Uterus (tissue), 4 donors: ENCODE measurements around the gene FLOT1. TPM values are rescaled to one million over a fixed set of nuclear protein-coding genes. Genes with fewer than 3 reads are reported as not detected.
"Not testable (repeated sequence)": the region's sequence is repeated elsewhere in the genome, so short reads cannot be mapped to it uniquely, and the experiment has no call there.

Experiments
- DNase-seq, 2 donors: peaks; one replicate each; pipeline ENCODE4 v3.0.0-alpha.2; 2019 to 2020
- H3K27ac ChIP-seq, 2 donors: fragments of 200-600 bp; sonication (generic); 1 replicate in 1 of 2; 2 replicates in 1 of 2; pipeline ENCODE4 v1.5.1; 2016 to 2018
- H3K27me3 ChIP-seq, 2 donors: fragments of 200-600 bp; sonication (generic); one replicate each; pipeline ENCODE4 v1.5.1; 2018 to 2019; ENCODE audit warnings: control low read depth in 1 of 2
- H3K36me3 ChIP-seq, 2 donors: fragments of 200-600 bp; sonication (generic); one replicate each; pipeline ENCODE4 v1.5.1; 2019; ENCODE audit warnings: control low read depth in 1 of 2
- H3K4me1 ChIP-seq, 2 donors: fragments of 200-600 bp; sonication (generic); one replicate each; pipeline ENCODE4 v1.5.1; 2018 to 2019; ENCODE audit warnings: control low read depth in 1 of 2
- H3K4me3 ChIP-seq, 2 donors: fragments of 200-600 bp; sonication (generic); 1 replicate in 1 of 2; 2 replicates in 1 of 2; pipeline ENCODE4 v1.5.1; 2018 to 2019; ENCODE audit warnings: mild to moderate bottlenecking in 1 of 2
- H3K9me3 ChIP-seq, 2 donors: fragments of 200-600 bp; sonication (generic); one replicate each; pipeline ENCODE4 v1.5.1; 2019; ENCODE audit warnings: control low read depth in 1 of 2
- CTCF ChIP-seq, 4 experiments: fragments of 200-600 bp in 2 of 4; fragments of 450-650 bp in 2 of 4; sonication (generic) in 2 of 4; IDR thresholded peaks; one replicate each; pipeline ENCODE4 v1.5.1; 2016 to 2019; ENCODE audit warnings: antibody characterized with exemption in 4 of 4, mild to moderate bottlenecking in 2 of 4, moderate library complexity in 1 of 4
- POLR2A ChIP-seq, 2 donors: fragments of 450-650 bp; IDR thresholded peaks; one replicate each; pipeline ENCODE4 v1.6.1; 2016; ENCODE audit warnings: antibody characterized with exemption in 2 of 2, mild to moderate bottlenecking in 1 of 2, moderate library complexity in 1 of 2
- intact Hi-C: fragments of 100-400 bp; cut with DNase I; formaldehyde crosslinking; loops from one replicate; pipeline ENCODE4 v1.15.1; 2023; ENCODE audit warnings: low total_unique reads
- total RNA-seq, 4 donors: library from RNA; depleted of rRNA in 3 of 4; stranded (reverse); fragments of >200 nt in 3 of 4; gene quantifications; one replicate each; pipeline versions ENCODE4 v1.1.0 to v1.2.4, GENCODE V29; 2014 to 2023
- donor health status: DM: yes; HTN: yes; CAD: no.

FLOT1 gene
- total RNA-seq, 4 donors from 2014 or later: 47.1 to 155 (median 64.6) TPM

- TF ChIP-seq CTCF (IDR thresholded peaks at IDR 0.05) (no peak), POLR2A (IDR thresholded peaks at IDR 0.05) (no peak)
- DNase-seq: no peak
- H3K27me3 ChIP-seq: no peaks in the 10 kb centered on the region
- intact Hi-C loops: no loop called here
- H3K9me3 ChIP-seq: no peaks in the 10 kb centered on the region
- no peak overlapping the region for H3K4me3 ChIP-seq
- H3K36me3 ChIP-seq: no peaks in the 10 kb centered on the region
- H3K27ac ChIP-seq: no peak overlapping the region
- no peaks in the 10 kb centered on the region for H3K4me1 ChIP-seq
Measured at GRCh38 chr6:30763155-30763617, 20.7 kb upstream of the FLOT1 start.

- no peak for DNase-seq
- Histone ChIP-seq H3K4me3 (no peak overlapping the region), H3K9me3 (no peaks in the 10 kb centered on the region), H3K27me3 (no peaks in the 10 kb centered on the region), H3K4me1 (no peaks in the 10 kb centered on the region), H3K27ac (no peak overlapping the region), H3K36me3 (no peaks in the 10 kb centered on the region)
- TF ChIP-seq CTCF (IDR thresholded peaks at IDR 0.05) (no peak), POLR2A (IDR thresholded peaks at IDR 0.05) (no peak)
- intact Hi-C loops: no loop called here
Measured at GRCh38 chr6:30761791-30762429, 19.4 kb upstream of the FLOT1 start.

GRCh38 chr6:30760549-30760948 is 18.1 kb upstream of the FLOT1 start:
- H3K36me3 ChIP-seq: no peaks in the 10 kb centered on the region
- H3K4me3 ChIP-seq: no peak overlapping the region
- no peak for DNase-seq
- H3K4me1 ChIP-seq: no peaks in the 10 kb centered on the region
- intact Hi-C loops: no loop called here
- H3K27ac ChIP-seq: peak overlapping the region in 1 of 2 donors; percentile 44
- no peak for TF ChIP-seq CTCF (IDR thresholded peaks at IDR 0.05)
- no peaks in the 10 kb centered on the region for H3K9me3 ChIP-seq
- no peaks in the 10 kb centered on the region for H3K27me3 ChIP-seq

- TF ChIP-seq POLR2A (IDR thresholded peaks at IDR 0.05) (no peak), CTCF (IDR thresholded peaks at IDR 0.05) (no peak)
- no peak for DNase-seq
- Histone ChIP-seq H3K4me1 (no peaks in the 10 kb centered on the region), H3K36me3 (no peaks in the 10 kb centered on the region), H3K27ac (no peak overlapping the region), H3K4me3 (no peak overlapping the region), H3K27me3 (no peaks in the 10 kb centered on the region), H3K9me3 (no peaks in the 10 kb centered on the region)
- intact Hi-C loops: no loop called here
Measured at GRCh38 chr6:30759575-30760239, 17.2 kb upstream of the FLOT1 start.

- Histone ChIP-seq H3K27ac (no peak overlapping the region), H3K36me3 (no peaks in the 10 kb centered on the region), H3K4me1 (no peaks in the 10 kb centered on the region), H3K27me3 (no peaks in the 10 kb centered on the region), H3K9me3 (no peaks in the 10 kb centered on the region), H3K4me3 (no peak overlapping the region)
- intact Hi-C loops: no loop called here
- TF ChIP-seq POLR2A (IDR thresholded peaks at IDR 0.05): no peak
- no peak for TF ChIP-seq CTCF (IDR thresholded peaks at IDR 0.05)
- no peak for DNase-seq
Measured at GRCh38 chr6:30757261-30757904, 14.9 kb upstream of the FLOT1 start.

- H3K27me3 ChIP-seq, DNase-seq, H3K4me1 ChIP-seq, H3K27ac ChIP-seq, H3K9me3 ChIP-seq, intact Hi-C loops, H3K36me3 ChIP-seq, H3K4me3 ChIP-seq: not testable (repeated sequence)
Measured at GRCh38 chr6:30756405-30757003, 14.0 kb upstream of the FLOT1 start.
